Gastrocnemius medialis (tissue), 4 donors: Measurements from ENCODE around the gene ZMIZ2.

Source experiments
- POLR2A ChIP-seq, 2 donors: fragments of 450-650 bp; IDR thresholded peaks; one replicate each; pipeline ENCODE4 v1.6.1; 2017; ENCODE audit warnings: antibody characterized with exemption in 2 of 2, mild to moderate bottlenecking in 2 of 2, moderate library complexity in 2 of 2
- TF ChIP-seq, protein P1 (sequence below), 5 experiments: fragments of 450-650 bp in 3 of 5; fragments of 200-600 bp in 2 of 5; sonication (generic) in 2 of 5; IDR thresholded peaks in 4 of 5; conservative IDR thresholded peaks in 1 of 5; 1 replicate in 4 of 5; 2 replicates in 1 of 5; pipeline ENCODE4 v1.5.1; 2016 to 2019; ENCODE audit warnings: antibody characterized with exemption in 5 of 5, mild to moderate bottlenecking in 3 of 5, moderate library complexity in 3 of 5

GRCh38 chr7:44775383-44776107 is 26.9 kb downstream of the ZMIZ2 start:
- TF ChIP-seq, protein P1, sequence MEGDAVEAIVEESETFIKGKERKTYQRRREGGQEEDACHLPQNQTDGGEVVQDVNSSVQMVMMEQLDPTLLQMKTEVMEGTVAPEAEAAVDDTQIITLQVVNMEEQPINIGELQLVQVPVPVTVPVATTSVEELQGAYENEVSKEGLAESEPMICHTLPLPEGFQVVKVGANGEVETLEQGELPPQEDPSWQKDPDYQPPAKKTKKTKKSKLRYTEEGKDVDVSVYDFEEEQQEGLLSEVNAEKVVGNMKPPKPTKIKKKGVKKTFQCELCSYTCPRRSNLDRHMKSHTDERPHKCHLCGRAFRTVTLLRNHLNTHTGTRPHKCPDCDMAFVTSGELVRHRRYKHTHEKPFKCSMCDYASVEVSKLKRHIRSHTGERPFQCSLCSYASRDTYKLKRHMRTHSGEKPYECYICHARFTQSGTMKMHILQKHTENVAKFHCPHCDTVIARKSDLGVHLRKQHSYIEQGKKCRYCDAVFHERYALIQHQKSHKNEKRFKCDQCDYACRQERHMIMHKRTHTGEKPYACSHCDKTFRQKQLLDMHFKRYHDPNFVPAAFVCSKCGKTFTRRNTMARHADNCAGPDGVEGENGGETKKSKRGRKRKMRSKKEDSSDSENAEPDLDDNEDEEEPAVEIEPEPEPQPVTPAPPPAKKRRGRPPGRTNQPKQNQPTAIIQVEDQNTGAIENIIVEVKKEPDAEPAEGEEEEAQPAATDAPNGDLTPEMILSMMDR (IDR thresholded peaks at IDR 0.05 in 4 of 5, conservative IDR thresholded peaks at IDR 0.05 in 1 of 5), result no peak
- no peak for TF ChIP-seq POLR2A (IDR thresholded peaks at IDR 0.05)
